Measurements from ENCODE around the gene POLG2. TPM values are rescaled to one million over a fixed set of nuclear protein-coding genes. Genes with fewer than 3 reads are reported as not detected.
A peak's percentile ranks its signal among the peaks of the same experiment; 100 is the strongest.

POLG2 gene
- total and polyA plus RNA-seq, 2 donors (not counting 3 experiments of a cell fraction or from before 2014, with no cell fraction given): 6.5 to 18.6 TPM

GRCh38 chr17:64499805-64500486 is 3.1 kb upstream of the POLG2 start:
- Histone ChIP-seq H3K9me1 (replicated peaks; ENCODE audit: control insufficient read depth, extremely low read depth, insufficient read depth, low read length) (no peaks in the 10 kb centered on the region), H3K4me2 (ENCODE audit: insufficient read depth, low read length) (no peak overlapping the region), H3K4me1 (ENCODE audit: control insufficient read depth, extremely low read depth, insufficient read depth, low read length) (peaks cover 75% of the 10 kb centered on the region), H3K9me3 (replicated peaks; ENCODE audit: control insufficient read depth, insufficient read depth, low read length) (no peaks in the 10 kb centered on the region), H3K4me3 (replicated peaks in 1 of 3; ENCODE audit: insufficient read depth in 1 of 3, low read depth in 1 of 3, low read length in 3 of 3) (no peak overlapping the region), H3K27ac (ENCODE audit: insufficient read depth, low read depth, low read length) (no peak overlapping the region), H3K36me3 (ENCODE audit: control insufficient read depth in 2 of 2, extremely low read depth in 1 of 2, insufficient read depth in 2 of 2, low read length in 2 of 2) (peaks cover 44 to 67% of the 10 kb centered on the region in 2 experiments), H3K9ac (replicated peaks; ENCODE audit: extremely low read depth, insufficient read depth, low read length) (no peak overlapping the region), H3K27me3 (ENCODE audit: control insufficient read depth in 2 of 2, insufficient read depth in 2 of 2, low read length in 2 of 2) (no peaks in the 10 kb centered on the region), H3K79me2 (ENCODE audit: control insufficient read depth, insufficient read depth, low read length) (peaks cover 69% of the 10 kb centered on the region), H2AFZ (ENCODE audit: low read depth, low read length) (no peak overlapping the region), H4K20me1 (replicated peaks; ENCODE audit: control insufficient read depth, extremely low read depth, insufficient read depth, low read length) (peaks cover 41% of the 10 kb centered on the region)
- POLR2A ChIA-PET: no interaction called here
- no TSS peak for BruUV-seq (replicated peaks)
- CTCF ChIA-PET: interaction anchor here (4.5 kb wide), 1 partner anchor 80 kb away, joined by 39 read pairs; no protein-coding TSS in a partner anchor
- no peak for TF ChIP-seq GATA2 (IDR thresholded peaks at IDR 0.05; ENCODE audit: insufficient read depth, insufficient read length, low read depth, low read length)
- intact Hi-C loops (cut with micrococcal nuclease): loop anchor here (5.0 to 10.0 kb wide), 2 partner anchors 173 to 245 kb away; no protein-coding TSS in a partner anchor
- DNase-seq (ENCODE audit: low read depth, low spot score) (no peak), FAIRE-seq (no peak)
- dilution Hi-C loops (cut with MboI; ENCODE audit: extremely low pct_ligation_motif_present, low sequenced_read_pairs): no loop called here

GRCh38 chr17:64498308-64499203 is 1.7 kb upstream of the POLG2 start:
- no peak for DNase-seq (ENCODE audit: low read depth, low spot score)
- Histone ChIP-seq H3K4me2 (ENCODE audit: insufficient read depth, low read length) (peak overlapping the region; percentile 84), H2AFZ (ENCODE audit: low read depth, low read length) (no peak overlapping the region), H3K36me3 (ENCODE audit: control insufficient read depth in 2 of 2, extremely low read depth in 1 of 2, insufficient read depth in 2 of 2, low read length in 2 of 2) (peaks cover 41 to 56% of the 10 kb centered on the region in 2 experiments), H3K27me3 (ENCODE audit: control insufficient read depth in 2 of 2, insufficient read depth in 2 of 2, low read length in 2 of 2) (no peaks in the 10 kb centered on the region), H3K79me2 (ENCODE audit: control insufficient read depth, insufficient read depth, low read length) (peaks cover 61% of the 10 kb centered on the region), H3K4me1 (ENCODE audit: control insufficient read depth, extremely low read depth, insufficient read depth, low read length) (peaks cover 66% of the 10 kb centered on the region), H3K9me3 (replicated peaks; ENCODE audit: control insufficient read depth, insufficient read depth, low read length) (no peaks in the 10 kb centered on the region), H3K9me1 (replicated peaks; ENCODE audit: control insufficient read depth, extremely low read depth, insufficient read depth, low read length) (no peaks in the 10 kb centered on the region), H3K27ac (ENCODE audit: insufficient read depth, low read depth, low read length) (no peak overlapping the region), H3K4me3 (replicated peaks in 1 of 3; ENCODE audit: insufficient read depth in 1 of 3, low read depth in 1 of 3, low read length in 3 of 3) (no peak overlapping the region), H4K20me1 (replicated peaks; ENCODE audit: control insufficient read depth, extremely low read depth, insufficient read depth, low read length) (peaks cover 28% of the 10 kb centered on the region), H3K9ac (replicated peaks; ENCODE audit: extremely low read depth, insufficient read depth, low read length) (no peak overlapping the region)
- FAIRE-seq: no peak
- BruUV-seq (replicated peaks): no TSS peak
- TF ChIP-seq GATA2 (IDR thresholded peaks at IDR 0.05; ENCODE audit: insufficient read depth, insufficient read length, low read depth, low read length) (no peak), POLR2A (IDR thresholded peaks at IDR 0.05; ENCODE audit: low read depth, low read length) (peak; percentile 58), MYC (IDR thresholded peaks at IDR 0.05; ENCODE audit: low read depth, low read length) (no peak), POLR2AphosphoS5 (IDR thresholded peaks at IDR 0.05; ENCODE audit: insufficient read depth, low read depth, low read length) (peak; percentile 45), FOS (IDR thresholded peaks at IDR 0.05; ENCODE audit: borderline replicate concordance, insufficient read depth, low read length) (no peak)
- TF ChIP-seq, protein P1, sequence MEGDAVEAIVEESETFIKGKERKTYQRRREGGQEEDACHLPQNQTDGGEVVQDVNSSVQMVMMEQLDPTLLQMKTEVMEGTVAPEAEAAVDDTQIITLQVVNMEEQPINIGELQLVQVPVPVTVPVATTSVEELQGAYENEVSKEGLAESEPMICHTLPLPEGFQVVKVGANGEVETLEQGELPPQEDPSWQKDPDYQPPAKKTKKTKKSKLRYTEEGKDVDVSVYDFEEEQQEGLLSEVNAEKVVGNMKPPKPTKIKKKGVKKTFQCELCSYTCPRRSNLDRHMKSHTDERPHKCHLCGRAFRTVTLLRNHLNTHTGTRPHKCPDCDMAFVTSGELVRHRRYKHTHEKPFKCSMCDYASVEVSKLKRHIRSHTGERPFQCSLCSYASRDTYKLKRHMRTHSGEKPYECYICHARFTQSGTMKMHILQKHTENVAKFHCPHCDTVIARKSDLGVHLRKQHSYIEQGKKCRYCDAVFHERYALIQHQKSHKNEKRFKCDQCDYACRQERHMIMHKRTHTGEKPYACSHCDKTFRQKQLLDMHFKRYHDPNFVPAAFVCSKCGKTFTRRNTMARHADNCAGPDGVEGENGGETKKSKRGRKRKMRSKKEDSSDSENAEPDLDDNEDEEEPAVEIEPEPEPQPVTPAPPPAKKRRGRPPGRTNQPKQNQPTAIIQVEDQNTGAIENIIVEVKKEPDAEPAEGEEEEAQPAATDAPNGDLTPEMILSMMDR (IDR thresholded peaks at IDR 0.05; ENCODE audit: extremely low read depth in 1 of 2, insufficient read depth in 1 of 2, low read depth in 1 of 2, low read length in 2 of 2): no peak
- POLR2A ChIA-PET: no interaction called here
- CTCF ChIA-PET: interaction anchor here (4.5 kb wide), 1 partner anchor 79 kb away, joined by 39 read pairs; no protein-coding TSS in a partner anchor
- intact Hi-C loops (cut with micrococcal nuclease) (loop anchor here (5.0 kb wide), 1 partner anchor 171 kb away; no protein-coding TSS in a partner anchor), dilution Hi-C loops (cut with MboI; ENCODE audit: extremely low pct_ligation_motif_present, low sequenced_read_pairs) (no loop called here)

All from endothelial cell of umbilical vein (primary cell).